Activated CD4-positive, CD25-positive, alpha-beta regulatory T cell treated with anti-CD3 and anti-CD28 coated beads, Interleukin-2, amount 50 U/mL, for 72 hours (primary cell): ENCODE data around the gene CDK5RAP1.

Experiments used
- DNase-seq: peaks from one replicate; pipeline ENCODE4 v3.0.0; 2021

The CDK5RAP1 gene

GRCh38 chr20:33328157-33329137, 72.9 kb downstream of the CDK5RAP1 start:
- DNase-seq: no peak

DNA sequence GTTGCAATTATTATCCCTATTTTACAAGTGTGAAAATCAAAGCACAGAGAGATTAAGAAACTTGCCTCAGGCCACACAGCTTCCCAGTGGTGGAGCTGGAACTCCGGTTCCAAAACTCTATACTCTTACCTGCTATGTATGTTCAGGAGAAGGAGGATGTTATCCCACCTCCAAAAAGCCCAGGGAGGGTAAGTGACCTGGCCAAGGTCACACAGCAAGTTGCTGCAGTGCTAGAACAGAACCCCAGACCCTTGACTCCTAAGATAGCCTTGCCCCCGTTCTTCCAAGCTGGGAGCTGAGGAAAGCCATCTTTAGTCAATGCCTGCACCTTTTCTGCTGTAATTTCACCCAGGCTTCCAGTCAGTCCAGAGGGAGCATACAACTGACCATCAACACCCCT, 76.0 kb downstream of the CDK5RAP1 start:
- no peak for DNase-seq

GRCh38 chr20:33323236-33323635, 78.1 kb downstream of the CDK5RAP1 start:
- no peak for DNase-seq

DNA sequence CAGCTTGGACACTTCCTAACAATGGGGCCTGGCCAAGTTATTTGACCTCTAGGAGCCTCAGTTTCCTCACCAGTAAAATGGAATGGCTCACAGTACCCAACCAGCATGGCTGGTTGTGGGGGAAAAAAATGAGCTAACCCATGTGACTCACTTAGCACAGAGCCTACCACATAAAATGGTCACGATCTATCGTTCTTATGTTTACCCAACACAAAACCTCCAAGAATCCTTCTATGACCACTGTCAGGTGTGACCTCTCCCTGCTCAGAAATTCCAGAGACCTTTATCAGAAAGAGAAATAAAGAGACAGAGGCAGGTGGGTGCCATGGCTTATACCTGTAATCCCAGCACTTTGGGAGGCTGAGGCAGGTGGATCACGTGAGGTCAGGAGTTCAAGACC, 78.9 kb downstream of the CDK5RAP1 start:
- DNase-seq: no peak

DNA sequence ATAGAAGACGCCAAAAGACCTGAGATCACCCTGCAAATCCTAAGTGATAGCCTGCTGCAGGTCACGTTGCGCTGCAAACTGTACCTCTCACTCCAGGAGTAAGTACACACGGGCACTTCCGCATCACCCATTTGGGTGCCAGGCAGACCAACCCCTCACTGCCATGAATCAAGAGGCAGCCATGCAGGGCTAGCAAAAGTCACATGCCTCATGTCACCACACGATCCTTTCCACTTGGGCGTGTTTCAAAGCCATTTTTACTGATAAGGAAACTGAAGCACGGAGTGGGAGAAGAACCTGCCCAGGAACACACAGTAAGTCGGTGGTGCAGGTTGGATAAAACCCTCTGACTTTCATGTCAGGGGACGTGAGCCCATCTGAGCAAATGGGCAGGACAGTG, 81.3 kb downstream of the CDK5RAP1 start:
- DNase-seq: no peak

DNA sequence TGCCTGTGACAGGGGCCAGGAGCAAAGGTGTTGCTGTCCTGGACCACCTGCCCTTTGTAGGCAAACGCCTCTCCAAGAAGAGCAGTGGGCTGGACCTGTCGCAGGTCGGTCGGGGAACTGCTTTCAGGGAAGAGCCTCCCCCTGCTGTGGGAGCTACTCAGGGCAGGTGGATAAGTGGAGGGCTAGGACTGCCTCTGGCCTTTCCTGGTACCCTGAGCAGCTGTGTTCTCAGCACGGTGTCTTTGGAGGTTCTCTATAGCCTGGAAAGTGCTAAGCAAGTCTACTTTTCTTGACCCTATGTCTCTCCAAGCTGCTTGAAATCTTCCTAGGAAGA, 83.3 kb downstream of the CDK5RAP1 start:
- DNase-seq: no peak

GRCh38 chr20:33317424-33318095, 83.8 kb downstream of the CDK5RAP1 start:
- DNase-seq: no peak

DNA sequence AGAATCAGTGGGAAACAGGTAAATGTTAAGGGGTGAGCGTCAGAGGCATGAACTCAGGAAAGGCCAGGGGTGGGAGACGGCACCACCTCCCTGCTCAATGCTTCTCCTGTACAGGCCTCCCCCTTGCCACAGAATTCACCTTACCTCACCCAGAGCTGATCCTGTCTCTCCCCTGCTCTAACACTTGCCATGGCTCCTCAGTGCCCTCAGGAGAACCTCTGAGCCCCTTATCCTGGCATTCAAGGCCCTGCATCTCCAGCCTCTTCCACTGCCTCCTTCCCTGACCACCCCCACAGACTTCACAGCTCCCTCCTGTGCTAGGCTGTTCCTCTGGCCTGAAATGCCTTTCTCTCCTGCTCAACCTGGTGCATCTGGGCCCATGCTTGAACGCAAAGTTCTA, 84.4 kb downstream of the CDK5RAP1 start:
- DNase-seq: no peak

- no peak for DNase-seq
Observed at GRCh38 chr20:33316343-33316742, 85.0 kb downstream of the CDK5RAP1 start.

DNA sequence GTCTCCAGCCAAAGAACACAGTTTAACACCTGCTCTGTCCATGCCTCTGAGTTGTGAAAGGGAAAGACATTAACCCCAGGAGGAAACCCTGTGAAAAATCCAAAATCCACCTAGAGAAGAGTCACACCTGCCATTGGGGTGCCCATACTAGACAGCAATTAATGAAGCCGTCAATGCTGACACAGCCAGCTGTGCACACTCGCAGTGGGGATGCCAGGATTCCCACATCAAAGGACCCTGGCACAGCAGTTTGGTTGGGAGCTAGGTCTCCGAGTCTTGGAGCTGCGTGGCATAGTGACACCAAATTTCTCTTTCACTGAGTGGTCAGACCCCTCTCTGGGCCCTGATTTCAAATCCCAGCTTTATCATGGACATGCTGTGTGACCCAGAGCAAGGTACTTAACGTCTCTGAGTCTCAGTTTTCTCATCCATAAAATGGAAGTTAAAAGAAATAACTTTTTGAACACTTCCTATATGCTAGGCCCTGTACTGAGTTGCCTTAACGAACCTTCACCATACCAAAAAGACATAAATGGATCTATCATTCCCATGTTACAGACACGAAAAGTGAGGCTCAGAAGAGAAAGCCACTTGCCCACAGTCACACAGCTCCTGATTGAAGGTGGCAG, 87.5 kb downstream of the CDK5RAP1 start:
- no peak for DNase-seq

- DNase-seq: no peak
Observed at GRCh38 chr20:33312583-33312982, 88.7 kb downstream of the CDK5RAP1 start.

- DNase-seq: no peak
Observed at GRCh38 chr20:33311996-33312395, 89.3 kb downstream of the CDK5RAP1 start.

DNA sequence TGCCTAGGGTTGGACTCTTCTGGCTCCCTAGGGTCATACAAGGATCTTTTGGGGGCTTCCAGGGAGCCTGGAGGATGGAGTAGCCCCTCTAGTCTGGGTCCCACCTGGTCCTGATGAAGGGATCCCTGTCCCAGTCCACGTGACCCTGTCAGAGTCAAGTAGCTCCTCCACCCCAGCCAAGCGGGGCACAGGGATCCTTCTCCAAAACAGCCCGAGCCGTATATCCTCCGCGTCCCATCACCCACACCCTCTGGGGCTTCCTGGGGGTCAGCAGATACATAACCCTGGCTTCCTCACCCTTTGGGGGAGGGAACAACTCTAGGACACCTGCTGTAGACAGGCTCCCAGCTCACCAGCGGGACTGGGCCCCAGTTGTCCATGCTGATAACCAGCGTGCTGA, 90.3 kb downstream of the CDK5RAP1 start:
- no peak for DNase-seq

DNA sequence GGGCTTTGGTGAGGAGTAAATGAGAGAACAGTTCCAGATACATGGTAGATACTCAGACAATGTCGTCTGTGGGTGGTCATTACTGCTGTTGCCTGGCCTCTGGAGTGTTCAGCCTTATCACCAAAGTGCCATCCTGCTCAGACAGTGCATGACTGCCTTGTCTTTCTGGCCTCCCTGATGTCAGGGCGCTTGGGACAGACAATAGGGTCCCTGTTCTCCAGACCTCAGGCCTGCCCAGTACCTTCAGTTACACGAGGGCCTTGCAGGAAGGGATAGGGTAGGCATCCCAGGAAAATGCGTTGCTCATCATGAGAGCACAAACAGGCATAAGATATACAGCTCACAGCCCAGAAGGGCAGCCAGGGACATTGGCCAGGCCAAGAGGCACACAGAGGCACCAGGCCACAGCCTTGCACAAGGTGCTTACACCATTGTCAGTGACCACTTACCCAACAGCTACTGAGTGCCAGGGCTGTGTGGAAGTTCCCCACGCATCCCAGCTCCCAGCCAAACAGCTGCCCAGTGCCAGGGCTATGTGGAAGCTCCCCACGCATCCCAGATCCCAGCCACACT, 90.9 kb downstream of the CDK5RAP1 start:
- DNase-seq: no peak

DNA sequence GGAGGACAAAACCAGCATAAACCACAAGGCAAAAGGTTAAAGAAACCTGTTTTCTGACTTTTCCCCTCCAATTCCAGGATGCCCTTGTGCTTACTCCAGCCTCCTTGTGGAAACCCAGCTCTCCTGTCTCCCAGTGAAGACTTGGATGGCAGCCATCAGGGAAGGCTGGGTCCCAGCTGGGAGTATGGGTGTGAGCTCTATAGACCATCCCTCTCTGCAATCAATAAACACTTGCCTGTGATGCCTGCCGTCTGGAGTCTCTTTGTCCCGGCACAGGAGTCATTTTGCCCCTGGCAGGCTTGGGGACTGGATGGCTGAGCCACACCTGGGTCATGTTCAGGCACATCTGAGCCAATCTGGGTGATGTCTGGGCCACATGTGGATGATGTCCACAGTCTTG, 91.7 kb downstream of the CDK5RAP1 start:
- DNase-seq: no peak
